Body of pancreas (tissue), 4 donors: ENCODE measurements around the gene ESF1.

Source experiments
- CTCF ChIP-seq, 7 experiments: fragments of 450-650 bp in 4 of 7; fragments of 200-600 bp in 3 of 7; sonication (generic) in 3 of 7; IDR thresholded peaks; one replicate each; pipeline ENCODE4 v1.5.1; 2016 to 2019; ENCODE audit warnings: antibody characterized with exemption in 7 of 7
- POLR2A ChIP-seq, 3 donors: fragments of 450-650 bp; IDR thresholded peaks; one replicate each; pipeline ENCODE4 v1.6.1; 2016; ENCODE audit warnings: antibody characterized with exemption in 3 of 3, mild to moderate bottlenecking in 2 of 3

GRCh38 chr20:13799040-13799439, 14.3 kb upstream of the ESF1 start:
- TF ChIP-seq CTCF (IDR thresholded peaks at IDR 0.05) (no peak), POLR2A (IDR thresholded peaks at IDR 0.05) (no peak)
